CD4-positive, alpha-beta T cell treated with Interleukin-4 for 4 hours (primary cell): ENCODE measurements around the gene HERPUD1.

Experiments
- DNase-seq: peaks from one replicate; pipeline ENCODE4 v3.0.0-alpha.2; 2020

Gene HERPUD1

DNA sequence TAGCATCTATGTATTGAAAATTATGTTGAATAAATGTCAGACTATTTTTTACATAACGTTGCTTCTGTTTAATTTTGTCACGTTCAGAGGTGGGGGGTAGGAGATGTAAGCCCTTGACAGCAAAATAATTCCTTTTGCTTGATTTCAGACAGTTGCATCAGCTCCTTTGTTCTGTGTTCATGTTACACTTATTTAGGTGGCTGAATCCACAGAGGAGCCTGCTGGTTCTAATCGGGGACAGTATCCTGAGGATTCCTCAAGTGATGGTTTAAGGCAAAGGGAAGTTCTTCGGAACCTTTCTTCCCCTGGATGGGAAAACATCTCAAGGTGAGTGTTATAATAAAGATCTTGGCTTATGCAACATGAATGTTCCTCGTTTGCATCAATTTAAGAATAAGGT lies 4.5 kb downstream of the HERPUD1 start:
- no peak for DNase-seq

DNA sequence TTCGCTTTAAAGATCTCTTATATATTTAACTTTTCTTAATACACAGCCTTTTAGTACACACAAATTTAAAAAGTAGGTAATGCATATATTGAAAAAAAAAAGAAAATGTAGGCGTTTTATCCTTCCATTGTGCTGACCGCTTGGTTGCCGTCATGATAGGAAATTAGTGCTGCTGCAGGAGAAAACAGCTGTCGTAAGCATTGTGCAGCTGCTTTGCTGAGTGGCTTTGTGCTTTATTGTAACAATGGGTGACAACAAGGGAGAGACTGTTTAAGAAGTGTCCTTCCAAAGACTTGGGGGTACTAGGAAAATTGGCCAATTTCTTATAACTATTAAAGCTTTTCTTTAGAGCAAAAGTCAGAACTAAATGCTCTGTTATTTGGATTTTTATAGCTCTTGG lies 5.0 kb downstream of the HERPUD1 start:
- DNase-seq, result no peak

DNA sequence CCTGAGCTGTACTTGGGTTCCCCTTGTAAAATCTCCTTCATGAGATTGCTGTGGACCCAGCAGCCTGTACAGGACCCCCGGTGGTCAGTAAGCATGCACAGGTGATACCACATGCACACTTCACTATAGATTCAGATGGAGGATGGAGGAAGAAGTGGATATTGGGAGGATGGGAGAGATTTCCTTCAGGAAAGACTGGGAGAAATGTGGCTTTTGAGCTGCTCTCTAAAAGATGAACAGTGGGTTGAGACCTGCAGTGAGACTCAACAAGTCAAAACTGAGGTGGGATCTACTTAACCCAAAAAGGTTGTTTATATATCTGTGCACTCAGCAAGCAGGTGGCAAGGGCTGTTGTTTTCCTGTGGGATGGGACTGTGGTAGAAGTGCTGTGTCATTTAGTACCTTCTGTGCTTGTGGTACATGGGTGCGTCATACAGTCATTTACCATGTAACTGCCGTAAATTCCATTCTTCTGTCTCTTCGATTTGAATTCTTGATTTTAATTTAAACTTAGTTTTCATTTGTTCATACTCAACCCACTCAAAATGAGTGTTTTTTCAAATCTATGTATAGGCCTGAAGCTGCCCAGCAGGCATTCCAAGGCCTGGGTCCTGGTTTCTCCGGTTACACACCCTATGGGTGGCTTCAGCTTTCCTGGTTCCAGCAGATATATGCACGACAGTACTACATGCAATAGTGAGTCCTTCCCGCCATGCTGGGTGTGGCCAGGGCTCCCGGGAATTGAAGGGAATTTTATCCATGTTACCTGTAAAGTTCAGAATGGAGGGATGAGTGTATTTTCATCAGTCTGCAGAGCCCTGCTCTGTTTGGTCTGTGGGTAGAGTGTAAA lies 6.9 kb downstream of the HERPUD1 start:
- peak; percentile 72 for DNase-seq

GRCh38 chr16:56939801-56940200 lies 7.9 kb downstream of the HERPUD1 start:
- no peak for DNase-seq

DNA sequence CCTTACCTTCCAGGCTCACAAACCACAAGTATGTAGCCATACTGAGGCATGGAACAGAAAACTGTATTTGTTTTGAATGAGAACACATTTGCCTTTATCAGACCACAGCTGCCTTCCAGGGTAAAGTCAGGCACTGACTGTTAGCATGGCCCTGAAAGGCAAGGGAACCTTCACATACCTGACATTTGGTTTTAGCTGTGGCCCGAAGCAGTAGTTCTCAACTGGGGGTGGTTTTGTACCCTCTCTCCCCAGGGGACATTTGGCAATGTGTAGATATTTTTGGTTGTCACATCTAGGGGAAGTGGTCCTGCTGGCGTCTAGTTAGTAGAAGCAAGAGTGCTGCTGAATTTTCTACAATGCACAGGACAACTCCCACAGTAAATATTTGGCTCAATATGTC lies 9.2 kb downstream of the HERPUD1 start:
- no peak for DNase-seq

DNA sequence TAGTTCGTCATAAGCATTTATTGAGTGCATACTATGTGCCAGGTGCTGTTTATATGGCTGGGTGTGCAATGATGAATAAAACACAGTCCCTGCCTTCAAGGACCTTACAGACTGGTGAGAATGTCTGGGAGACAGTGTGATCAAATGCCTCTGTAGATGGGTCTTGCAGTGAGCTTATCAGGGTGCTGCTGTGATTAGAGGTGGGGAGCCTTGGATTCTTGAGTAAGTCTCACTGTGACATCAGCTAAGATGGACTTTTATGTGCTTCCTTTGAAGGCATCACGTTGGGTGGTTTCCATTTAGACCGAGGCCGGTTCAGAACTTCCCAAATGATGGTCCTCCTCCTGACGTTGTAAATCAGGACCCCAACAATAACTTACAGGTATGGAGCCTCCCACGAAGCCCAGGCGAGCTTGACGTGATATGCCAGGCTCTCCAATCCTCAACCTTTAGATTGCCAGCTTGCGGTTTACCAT lies 10.0 kb downstream of the HERPUD1 start:
- no peak for DNase-seq

DNA sequence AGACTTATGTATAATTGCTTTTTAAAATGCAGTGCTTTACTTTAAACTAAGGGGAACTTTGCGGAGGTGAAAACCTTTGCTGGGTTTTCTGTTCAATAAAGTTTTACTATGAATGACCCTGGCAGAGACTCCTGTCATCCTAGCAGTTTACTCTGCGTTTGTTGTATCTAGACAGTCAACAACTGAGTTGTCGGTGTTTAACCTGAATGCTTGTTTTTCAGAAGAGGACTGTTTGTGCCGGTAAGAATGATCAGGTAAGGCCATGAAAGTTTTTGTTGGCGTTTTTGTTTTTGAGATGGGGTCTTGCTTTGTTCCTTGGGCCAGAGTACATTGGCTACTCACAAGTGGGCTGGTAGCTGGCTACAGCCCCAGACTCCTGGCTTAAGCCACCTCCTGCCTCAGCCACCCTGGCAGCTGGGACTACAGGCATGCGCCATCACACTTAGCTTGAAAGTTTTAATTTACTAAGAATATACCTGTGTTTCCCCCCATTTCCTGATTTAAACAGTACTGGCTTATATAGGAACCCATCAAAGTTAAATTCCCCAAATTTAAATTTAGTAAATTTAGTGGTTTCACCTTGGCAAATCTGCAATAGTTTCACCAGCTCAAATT lies 11.9 kb downstream of the HERPUD1 start:
- no peak for DNase-seq

DNA sequence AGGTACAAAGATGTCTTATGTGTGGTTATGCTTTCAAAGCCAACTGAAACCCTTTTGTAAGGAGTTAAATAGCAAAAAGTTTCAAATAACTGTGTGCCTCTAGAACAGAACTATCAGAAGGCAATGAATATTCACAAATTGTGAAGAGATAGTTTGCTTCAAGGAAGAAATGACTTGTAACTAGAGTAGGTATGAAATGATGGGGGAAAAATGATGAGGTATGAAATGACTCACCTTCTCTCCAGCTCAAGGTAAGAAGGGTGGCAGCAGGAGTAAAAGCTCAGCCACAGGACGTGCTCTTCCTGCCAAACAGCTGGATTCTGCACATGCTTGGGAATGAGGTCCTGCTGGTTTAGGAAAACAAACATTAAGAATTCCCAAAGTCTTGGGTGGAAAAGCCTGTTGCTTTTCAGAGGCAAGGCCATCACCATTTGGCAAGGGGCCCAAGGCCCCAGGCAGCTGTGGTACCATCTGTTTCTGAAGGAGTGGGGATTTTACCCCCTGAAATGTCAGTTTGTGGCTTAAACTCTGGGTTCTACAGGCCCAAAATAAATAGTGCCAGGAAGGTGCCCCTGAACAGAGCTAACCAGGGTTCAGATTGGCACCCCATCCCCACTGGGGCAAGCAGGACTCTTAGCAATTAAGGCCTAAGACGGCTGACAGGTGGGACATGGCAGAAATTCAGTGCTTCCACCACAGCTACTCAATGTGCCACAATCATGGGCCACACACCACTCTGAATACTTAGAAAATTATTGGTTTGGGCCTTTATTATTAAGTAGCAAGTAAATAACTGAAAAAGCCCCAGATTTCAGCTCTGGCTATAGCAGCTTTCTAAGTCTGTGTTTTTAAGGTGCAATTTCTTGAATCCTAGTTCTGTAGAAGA lies 13.3 kb downstream of the HERPUD1 start:
- no peak for DNase-seq

DNA sequence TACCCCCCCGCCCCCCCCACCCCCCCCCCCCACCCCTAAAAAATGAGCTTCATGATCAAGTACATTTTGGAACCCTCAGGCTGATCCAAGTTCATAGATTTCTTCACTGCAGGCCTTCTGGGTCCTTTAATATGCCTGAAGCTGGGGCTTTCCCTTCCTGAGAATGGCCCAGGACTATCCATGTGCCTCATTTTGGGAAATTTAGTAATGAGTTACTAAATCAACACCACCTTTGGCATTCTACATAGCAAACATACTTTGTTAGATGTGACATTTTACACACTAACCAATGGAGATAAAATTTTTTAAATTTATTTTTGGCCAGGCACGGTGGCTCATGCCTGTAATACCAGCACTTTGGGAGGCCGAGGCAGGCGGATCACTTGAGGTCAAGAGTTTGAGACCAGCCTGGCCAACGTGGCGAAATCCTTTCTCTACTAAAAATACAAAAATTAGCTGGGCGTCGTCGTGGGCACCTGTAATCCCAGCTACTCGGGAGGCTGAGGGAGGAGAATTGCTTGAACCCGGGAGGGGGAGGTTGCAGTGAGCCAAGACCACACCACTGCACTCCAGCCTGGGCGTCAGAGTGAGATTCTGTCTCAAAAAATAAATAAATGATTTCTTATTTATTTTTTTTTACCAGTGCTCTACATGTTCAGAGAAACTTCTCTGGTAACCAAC lies 14.0 kb downstream of the HERPUD1 start:
- DNase-seq, result no peak

DNA sequence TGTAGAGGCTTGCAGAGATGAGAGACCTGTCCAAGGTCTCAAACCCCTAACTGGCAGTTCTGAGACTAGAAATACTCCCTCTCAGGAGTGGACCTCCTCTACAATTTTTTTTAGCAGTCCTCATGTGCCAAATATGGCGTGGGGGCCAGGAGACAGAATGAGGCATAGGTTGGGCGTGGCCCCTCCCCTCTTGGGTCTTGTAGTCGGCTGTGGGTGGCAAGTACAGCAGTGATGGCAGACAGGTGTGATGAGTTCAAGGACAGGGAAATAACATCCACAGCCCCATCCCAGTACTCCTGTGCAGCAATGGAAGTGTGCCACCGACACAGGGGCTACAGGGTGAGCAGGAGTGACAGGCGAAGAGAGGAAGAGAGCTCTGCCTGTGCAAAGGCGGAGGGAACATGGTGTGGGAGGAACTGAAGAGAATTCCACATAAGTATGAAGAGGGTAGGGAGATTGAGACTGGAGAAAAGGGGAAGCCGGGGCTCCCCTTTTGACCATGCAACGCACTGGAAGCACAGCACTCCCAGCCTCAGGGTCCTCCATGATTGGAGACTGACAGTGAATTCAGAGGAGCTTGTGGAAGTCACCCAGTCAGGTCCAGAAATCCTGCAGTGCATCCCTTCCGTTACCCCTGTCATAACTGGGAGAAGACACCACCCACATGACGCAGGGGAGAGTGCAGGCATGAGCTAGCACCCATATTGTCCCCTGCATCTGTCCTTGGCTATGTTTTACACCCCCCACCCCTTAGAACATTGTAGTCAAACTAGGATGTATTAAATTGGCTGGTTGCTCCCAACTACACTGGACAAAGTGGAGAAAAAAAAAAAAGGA lies 15.0 kb downstream of the HERPUD1 start:
- no peak for DNase-seq

GRCh38 chr16:56947604-56947995 lies 15.7 kb downstream of the HERPUD1 start:
- DNase-seq, result no peak

DNA sequence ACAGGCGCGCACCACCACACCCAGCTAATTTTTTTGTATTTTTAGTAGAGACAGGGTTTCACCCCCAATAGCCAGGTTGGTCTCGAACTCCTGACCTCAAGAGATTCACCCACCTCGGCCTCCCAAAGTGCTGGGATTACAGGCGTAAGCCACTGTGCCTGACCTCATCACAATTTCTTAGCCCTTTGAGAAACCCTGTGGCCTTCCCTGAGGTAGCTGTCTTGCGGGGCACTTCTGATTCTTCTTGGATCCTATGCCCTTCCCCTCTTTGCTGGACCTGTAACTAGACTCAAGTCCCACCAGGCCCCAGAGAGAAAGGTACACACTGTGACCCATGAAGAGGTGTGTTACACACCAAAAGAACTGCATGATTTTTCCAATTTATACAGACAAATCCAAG lies 16.3 kb downstream of the HERPUD1 start:
- DNase-seq, result no peak

DNA sequence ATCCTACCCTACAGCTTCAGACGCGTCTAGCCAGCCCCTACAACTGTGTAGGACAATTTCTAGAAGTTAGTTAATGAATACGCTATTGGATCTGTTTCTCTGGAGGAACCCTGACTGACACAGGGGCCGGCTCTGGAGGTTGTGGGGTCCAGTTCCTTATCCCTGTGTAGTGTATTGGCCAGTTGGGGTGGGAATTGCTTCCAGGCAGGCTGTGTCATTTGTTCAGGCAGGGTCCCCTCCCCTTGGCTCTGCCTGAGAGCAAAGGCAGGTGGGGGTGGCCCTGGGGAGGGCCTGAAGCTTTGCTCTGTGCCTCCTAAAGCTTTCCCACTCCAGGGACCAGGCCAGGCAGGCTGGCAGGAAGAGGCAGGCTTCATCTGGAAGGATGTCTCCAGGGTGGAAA lies 18.1 kb downstream of the HERPUD1 start:
- DNase-seq, result no peak

GRCh38 chr16:56950455-56950854 lies 18.5 kb downstream of the HERPUD1 start:
- DNase-seq, result no peak

DNA sequence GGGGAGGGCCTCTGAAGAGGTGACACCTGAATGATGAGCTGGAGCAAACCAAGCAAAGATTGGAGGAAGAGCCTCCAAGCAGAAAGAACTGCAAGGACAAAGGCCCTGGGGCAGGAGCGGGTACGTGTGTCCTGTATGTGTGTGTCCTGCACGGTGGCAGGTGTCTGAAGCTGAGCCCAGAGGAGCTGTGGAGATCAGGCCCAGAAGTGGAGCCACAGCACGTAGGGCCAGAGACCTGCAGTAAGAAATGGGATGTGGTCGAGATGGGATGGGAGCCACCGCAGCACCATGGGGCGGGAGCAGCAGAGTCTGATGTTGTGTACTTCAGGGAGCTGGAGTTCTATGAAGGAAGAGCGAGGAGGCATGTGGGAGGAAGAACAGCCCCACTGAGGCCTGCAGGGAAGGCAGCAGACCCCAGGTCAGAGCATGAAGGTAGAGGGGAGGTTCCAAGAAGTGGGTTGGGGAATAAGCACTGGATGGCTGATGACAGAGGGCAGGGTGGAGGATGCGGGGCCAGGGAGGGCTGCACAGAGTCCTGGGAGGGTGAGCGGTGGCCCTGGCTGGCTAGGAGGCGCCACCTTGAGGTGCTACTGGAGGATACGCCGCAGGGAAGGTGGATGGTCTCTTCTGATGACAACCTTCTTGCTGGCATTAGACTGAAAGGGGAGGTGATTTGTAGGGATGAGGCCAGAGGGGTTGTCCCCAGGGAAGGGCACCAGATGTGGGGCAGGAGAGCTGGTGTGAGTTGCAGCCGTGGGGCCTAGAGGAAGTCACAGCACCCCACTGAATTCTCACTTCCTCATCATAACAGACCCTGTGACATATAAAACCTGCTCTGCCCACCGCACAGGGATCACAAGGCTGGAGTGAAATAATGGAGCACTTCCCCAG lies 19.2 kb downstream of the HERPUD1 start:
- peak; percentile 46 for DNase-seq

GRCh38 chr16:56953006-56953405 lies 21.1 kb downstream of the HERPUD1 start:
- no peak for DNase-seq

DNA sequence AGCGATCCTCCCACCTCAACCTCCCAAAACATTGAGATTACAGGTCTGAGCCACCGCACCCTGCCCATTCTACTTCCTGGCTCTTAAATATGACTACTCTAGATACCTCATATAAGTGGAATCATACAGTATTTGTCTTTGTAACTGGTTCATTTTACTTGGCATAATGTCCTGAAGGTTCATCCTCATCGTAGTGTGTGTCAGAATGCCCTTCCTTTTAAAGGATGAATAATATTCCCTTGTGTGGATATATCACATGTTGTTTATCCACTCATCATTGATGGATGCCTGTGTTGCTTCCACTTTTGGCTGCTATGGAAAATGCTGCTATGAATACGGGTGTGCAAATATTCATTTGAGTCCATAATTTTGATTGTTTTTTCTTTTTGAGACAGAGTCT lies 24.1 kb downstream of the HERPUD1 start:
- no peak for DNase-seq

DNA sequence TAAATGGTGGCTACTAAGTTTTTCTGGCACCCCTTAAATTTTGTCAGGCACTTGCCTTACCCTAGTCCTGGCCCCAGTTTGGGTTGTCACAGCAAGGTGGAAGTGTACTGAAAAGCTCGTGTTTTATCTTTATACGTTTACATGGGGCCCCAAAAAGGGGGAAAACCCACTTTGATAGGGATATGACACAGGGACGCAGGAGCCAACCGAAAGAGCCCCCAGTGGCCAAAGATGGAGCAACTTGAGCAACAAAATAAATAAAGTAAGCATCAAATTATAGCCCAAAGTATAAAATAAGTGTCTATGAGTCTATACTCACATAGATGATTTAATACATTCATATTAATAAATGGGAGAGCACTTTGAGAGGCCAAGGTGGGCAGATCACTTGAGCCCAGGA lies 24.8 kb downstream of the HERPUD1 start:
- no peak for DNase-seq

- DNase-seq, result no peak
Observed at GRCh38 chr16:56960681-56961281, 28.8 kb downstream of the HERPUD1 start.

DNA sequence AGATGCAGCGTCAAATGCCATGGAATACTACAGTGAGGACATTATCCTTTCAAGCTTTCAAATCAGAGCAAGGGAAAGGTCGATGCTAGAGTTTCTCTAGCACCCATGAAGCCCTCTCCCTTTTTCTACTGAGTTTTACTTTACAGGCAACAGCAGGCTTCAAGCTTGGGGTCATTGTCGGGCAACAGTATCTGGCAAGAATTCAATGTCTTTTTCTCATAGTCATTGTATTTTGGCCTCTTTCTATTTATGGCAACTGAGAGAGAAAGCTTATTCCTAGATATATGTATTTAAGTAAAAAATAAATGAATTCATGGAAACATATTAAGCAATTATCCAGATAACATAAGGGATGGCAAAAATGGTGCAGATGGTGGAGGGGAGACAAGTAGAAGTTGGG lies 29.4 kb downstream of the HERPUD1 start:
- no peak for DNase-seq
